Activated T-cell treated with anti-CD3 and anti-CD28 coated beads for 1 hour (primary cell): ENCODE results near the gene IL6R.
"Not testable (repeated sequence)": the region's sequence is repeated elsewhere in the genome, so short reads cannot be mapped to it uniquely, and the experiment has no call there.

ENCODE experiments used
- DNase-seq: peaks from one replicate; pipeline ENCODE4 v3.0.0-alpha.2; 2020; ENCODE audit warnings: low read depth

The IL6R gene

DNA sequence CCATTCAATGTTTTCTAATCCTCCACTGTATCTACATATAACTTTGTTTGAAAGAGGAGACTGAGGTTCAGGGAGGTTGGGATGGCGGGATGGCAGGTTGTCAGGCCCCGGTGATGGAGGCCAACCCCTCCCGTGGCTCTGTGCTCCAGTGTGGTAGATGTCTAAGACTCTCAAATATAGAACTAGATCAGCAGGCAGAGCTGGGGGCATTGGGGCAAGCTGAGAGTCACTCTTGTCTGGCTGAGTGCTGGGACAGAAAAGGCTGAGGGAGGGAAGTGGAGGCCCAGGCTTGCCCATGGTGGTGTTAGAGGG lies 1.7 kb downstream of the IL6R start:
- no peak for DNase-seq

DNA sequence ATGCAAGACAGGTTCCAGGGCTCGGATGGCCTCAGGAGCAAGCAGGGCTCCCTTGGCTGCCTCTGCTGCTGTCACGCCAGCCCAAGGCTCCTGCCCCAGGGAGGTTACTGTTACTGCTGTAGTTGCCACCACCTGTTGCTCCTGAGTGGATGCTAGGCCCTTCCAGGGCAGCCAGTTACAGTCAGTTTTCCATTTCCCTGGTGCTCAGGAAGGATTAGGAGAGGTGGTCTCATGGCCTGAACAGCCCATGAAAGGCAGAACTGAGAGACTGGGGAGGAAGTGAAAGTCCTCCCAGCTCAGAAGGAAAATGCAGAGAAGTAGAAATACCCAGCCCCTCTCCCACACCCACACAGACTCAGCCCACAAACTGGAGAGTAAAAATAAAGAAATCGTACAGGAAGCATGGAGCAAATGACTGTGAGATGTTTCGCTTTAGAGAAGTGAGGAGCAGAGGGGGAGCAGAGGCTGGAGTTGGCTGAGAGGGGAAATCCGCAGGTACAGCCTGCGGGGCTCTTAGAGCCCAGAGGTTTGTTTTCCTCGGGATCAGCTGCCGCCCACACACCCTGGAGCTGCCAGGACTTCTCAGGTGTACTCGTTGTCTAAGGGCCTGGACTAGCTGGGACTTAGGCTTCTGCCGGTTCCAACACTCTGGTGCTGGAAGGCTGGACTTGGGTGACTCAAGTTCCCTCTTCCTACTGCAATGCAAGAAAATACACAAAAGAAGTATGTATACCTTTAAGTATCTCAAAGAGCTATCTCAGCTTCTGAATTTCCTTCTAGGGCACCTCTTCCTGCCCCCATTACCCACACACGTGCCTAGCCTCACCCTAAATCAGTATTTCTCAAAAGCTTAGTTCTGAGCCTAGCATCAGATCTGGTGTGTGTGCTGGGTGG lies 2.3 kb downstream of the IL6R start:
- DNase-seq: no peak

DNA sequence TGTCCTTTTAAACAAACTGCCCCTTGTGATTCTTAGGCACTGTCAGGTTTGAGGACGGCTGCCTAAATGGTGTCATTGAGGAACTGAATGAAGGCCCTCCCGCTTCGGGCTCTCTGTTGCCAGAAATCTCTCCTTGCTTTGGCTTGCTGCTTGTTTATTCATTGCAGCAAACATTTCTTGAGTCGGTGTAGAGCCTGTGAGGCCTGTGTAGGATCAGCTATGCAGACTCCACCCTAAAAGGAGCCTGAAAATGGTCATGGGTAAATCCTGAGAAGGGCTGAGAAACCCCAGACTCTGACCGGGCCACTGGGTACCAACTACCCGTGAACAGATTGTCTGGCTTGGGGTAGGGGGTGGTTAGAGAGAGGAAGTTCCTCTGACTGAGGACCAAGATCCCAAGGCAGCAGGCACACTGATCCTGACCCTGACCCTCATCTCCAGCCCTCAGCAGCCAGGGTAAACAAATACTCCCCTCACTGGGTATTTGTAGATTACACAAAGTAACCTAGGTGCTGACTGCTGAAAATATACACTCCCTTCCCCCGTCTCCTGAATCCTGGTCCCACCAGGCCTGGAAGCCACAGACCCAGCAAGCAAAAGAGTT lies 3.1 kb downstream of the IL6R start:
- no peak for DNase-seq

DNA sequence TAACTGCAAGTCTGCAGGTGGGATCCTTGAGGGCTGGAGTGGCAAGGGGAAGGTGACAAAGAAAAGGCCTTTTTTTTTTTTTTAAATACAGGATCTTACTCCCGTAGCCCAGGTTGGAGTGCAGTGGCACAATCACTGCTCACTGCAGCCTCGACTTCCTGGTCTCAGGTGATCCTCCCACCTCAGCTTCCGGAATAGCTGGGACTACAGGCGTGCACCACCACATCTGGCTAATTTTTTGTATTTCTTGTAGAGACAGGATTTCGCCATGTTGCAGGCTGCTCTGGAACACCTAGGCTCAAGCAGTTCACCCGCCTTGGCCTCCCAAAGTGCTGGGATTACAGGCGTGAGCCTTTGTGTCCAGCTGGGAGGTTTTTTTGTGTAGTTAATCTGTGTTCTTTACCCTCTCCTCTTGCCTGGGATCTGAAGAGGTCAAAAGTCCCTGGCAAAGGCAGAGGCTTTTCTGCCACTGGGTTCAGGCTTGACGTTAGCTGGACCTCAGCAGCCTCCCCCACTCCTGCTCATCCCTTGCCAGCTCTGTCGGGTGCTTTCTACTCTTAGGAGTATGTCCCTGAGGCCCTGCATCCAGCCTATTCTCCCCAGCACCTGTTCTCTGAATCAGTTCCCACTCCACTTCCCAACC lies 5.2 kb downstream of the IL6R start:
- DNase-seq: no peak

DNA sequence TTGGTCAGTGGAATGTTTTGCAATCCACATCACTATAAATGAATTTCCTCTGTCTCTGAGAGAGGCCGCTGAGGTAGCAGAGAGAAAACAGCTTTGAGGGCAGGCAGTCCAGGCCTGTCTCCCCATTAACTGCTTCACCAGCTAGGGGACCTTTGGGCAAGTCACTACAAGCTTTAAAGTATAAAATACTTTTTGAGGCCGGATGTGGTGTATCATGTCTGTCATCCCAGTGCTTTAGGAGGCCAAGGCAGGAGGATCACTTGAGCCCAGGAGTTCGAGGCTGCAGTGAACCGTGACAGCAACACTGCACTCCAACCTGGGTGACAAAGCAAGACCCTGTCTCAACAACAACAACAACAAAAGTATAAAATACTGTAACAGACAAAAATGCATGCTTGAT lies 6.4 kb downstream of the IL6R start:
- DNase-seq: no peak

DNA sequence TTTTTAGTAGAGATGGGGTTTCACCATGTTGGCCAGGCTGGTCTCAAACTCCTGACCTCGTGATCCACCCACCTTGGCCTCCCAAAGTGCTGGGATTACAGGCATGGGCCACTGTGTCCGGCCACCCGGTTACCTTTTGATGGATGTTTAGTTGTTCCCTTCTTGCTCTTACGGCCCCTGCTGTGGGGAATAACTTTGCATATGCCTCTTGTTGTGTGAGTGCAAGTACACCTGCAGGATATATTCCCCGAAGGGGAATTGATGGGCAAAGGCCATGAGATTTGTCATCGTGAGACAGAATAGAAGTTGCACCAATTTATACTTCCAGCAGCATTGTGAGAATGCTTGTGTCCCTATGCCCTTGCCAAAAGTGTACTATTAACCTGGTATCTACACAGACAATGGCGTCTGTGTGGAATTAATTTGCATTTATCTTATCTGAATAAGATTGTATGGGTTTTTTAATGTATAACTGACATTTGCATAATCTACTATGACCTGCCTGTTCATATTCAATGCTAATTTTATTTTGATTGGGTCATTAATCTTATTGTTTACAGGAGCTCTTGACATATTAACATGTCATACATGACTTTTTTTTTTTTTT lies 8.1 kb downstream of the IL6R start:
- DNase-seq: no peak

DNA sequence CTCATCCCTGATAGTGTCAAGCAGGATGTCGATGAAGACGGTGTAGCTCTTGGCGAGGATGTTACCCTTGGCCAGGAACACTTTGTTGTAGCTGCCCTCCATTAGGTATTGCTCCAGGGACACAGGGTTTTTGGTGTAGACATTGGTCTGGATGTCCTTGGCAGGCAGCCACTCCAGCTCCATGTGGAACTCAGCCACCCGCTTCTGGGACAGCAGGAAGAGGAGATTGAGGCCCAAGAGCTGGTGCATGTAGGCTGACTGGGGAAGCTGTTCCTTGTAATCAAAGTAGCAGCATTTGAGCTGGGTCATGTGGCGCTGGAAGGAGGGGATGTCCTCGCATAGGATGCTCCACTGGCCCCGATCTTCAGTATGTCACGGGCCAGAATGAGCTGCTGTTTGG lies 9.5 kb downstream of the IL6R start:
- DNase-seq: no peak

DNA sequence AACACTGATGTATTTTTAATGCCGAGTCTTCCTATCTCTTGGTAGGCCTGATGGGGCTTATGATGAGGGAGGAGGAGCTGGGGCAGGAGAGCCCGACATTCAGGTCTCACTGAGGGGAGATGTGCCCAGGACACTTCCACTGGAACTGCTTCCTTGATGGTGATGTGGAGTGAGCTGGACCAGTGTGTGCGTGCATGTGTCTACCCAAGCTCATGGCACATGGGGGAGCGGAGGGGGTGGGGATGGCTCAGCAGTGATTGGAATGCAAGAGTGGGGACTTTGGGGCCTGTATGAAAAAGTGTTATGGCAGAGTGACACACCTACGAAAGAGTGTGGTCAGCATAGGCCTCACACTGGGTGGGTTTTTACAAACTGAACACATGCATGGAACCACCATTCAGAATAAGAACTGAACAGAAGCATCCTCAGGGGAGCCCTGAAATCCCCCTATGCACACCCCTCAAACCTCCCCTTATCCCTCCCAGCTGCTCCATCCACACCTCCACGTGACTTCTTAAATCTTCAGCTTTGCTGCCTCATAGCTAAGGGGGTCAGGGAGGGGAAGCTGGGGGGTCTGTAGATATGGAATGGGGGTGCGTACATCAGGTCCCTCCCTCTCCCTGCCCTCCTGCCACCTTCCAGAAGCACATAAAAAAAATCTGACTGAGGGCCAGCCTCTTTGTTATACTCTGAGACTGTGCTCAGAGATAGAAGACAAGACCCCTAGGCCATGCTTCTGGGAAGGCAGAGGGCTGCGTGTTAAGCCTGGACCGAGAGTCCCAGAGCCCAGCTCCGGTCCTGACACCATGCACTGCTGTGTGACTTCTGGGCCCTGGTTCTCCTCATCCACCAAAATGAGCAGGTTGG lies 11.6 kb downstream of the IL6R start:
- DNase-seq: no peak

DNA sequence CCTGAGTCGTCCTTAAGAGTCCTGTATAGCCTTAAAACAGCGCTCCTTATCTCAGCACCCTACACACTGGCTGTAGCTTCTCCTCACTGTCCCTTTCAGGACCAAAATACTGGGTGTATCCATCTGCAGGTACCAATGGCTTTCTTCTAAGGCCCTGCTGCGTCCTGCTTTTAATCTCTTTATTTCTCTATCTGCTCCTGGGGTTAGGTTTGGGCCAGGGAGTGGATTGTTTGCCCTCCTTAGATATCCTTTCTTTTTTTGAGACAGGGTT lies 12.1 kb downstream of the IL6R start:
- no peak for DNase-seq

DNA sequence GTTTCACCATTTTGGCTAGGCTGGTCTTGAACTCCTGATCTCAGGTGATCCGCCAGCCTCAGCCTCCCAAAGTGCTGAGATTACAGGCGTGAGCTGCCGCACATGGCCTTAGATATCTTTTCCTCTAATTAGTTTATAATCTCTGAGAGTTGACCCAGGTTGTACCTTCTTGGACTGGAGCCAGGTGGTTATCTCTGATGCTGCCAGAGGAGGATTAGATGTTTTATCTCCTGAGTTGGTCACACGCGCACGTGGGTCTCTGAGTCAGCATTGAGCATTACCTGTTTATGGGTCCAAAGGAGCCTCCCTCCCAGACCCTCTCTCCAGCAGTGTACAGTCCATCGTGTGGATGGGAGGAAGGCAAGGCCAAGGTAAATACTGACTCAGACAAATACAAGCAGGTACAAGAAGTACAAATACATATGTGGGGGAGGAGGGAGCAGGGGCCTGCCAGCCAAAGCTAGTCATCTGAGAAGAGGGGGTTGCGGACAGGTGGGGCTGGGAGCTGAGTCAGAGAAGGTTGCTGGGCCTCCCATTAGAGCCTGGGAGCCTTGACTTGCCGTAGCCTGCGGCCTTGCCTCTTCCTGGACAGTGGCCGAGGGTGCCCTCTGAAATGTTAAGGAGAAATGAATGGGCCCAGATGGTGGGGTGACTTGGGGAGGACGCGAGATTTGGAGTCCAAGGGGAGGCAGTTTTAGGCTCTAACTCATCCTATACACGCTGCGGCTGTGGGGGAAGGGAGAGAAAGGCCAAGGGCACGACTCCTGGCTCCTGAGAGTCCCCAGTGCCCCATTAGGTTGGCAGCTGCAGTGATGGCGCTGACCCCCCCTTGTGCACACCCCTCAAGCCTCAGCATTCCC lies 13.1 kb downstream of the IL6R start:
- DNase-seq: no peak

DNA sequence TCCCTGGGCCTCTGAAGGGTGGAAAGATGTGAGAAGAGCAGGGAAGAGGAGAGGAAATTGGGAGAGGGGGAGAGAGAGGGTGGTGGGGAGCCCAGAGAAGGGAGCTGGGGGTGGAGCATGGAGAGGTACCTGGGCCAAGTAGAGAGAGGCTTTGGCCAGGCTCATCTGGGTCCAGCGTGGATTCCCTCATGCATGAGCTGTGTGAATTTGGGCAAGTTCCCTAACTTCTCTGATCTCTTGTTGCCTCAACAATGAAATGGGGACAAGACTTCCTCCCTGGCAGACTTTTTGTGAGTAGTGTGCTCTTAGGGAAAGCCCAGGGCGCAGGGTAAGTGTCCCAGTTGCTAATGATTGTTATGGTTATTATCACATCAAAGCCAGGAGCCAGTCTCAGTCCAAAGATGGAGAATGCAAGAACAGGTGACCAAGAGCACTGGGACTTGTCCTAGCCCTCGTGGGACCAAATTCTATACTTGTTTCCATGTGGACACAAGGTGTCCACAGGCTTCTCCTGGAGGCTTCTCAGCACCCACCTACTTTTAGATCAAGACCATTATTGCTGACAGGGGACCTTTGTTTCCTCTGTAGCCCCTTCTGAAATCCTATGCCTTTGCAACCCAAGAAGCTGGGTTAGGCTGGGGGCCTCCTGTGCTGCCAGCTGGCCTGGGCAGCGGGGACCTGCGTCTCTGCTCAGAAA lies 13.9 kb downstream of the IL6R start:
- no peak for DNase-seq

DNA sequence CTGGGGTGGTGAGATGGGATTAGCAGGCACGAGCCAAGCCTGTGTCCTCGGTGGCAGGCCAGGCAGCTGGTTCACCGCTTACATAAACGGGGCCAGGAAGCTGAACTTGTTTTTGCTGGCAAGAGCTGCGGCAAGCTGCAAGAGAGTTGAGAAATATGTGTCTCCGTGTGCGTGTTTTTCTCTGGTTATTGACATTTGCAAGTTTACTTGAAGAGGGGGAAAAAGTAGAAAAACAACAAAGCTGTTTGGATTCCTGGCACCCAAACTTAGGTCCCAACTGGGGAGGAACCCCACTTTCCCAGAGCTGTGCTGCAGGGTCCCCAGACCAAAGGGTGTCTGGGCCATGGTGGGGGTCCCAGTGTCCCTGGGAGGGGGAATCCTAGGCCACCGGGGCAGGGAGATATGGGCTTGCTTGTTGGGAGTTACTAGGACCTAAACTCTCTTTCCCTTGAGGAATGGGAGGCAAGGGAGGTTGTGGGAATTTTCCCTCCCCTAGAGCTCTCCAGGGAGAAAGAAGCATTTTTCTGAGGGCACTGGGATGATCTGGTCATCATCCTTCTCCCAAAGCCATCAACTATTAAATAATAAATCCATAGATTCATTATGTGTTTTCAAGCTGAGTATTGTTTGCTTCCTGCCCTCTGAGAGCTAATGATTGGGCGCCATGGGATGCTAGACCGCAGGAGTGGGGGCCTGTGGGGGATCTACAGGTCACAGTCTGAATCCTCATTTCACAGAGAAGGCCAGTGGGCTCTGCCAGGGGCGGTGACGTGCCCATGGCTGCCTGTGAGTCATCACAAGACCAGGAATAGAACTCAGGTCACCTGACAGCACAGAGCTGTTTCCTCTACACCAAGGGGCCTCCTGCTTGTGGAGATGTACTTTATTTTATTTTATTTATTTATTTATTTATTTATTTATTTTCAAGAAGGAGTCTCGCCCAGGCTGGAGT lies 14.8 kb downstream of the IL6R start:
- DNase-seq: no peak

DNA sequence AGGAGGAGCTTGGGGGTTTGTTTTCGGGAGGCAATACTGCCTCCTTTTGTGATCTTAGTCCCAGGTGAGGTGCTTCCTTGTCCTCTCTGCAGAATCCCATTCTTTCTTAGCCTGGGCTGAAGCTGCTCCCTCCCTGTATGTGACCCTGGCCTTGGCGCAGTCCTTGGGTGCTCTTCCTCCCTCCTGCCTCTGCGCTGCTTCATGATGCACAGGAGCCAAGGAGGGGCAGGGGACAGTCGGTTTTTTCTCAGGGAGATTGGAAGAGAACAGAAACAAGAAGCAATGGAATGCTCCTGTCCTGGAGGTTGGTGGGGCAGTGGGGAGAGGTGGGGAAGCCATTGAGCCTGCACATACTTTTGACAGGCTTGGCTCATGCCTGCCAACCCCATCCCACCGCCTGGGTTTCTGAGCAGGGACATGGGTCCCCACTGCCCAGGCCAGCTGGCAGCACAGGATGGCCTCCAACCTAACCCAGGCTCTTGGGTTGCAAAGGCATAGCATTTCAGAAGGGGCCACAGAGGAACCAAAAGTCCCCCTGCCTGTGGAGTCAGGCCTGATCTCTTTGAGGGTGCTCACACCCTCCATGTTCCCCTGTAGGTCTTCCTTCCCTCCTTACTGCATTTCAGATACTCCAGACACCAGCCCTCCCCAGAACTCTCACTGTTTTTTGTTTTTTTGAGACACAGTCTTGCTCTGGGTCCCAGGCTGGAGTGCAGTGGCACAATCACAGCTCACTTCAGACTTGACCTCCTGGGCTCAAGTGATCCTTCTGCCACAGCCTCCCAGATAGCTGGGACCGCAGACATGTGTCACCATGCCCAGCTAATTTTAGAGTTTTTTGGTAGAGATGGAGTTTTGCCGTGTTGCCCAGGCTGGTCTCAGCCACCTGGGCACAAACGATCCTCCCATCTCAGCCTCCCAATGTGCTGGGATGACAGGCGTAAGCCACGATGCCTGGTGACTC lies 16.1 kb downstream of the IL6R start:
- DNase-seq: no peak

DNA sequence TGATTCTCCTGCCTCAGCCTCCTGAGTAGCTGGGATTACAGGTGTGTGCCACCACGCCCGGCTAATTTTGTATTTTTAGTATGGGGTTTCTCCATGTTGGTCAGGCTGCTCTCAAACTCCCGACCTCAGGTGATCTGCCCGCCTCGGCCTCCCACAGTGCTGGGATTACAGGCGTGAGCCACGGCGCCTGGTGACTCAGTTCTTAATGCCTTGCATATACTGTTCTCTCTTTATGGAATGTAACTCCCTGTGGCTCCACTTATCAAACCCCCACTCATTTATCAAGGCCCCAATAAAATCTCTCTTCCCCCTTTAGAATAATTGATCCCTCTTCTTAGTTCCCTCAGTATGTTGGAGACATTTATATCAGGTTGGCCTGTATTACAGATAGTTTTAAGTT lies 16.9 kb downstream of the IL6R start:
- not testable (repeated sequence) for DNase-seq

DNA sequence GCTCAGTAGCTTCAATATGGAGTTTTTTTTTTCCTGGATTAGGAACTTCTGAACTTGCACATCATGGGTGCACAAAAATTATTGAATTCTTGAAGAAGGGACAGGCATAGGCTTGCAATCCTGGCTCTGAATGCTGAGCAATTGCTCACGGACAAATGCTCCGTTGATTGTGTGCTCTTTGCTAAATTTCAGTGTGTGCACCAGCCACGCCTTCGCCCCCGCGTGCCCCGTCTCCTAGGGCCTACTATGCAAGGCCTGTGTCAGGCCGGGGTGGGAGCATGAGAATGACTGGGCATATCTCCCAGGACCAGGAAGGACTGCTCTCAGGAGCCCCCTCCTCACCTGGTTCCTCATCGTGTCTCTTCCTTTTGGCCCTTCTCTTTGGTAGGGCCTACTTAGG lies 17.4 kb downstream of the IL6R start:
- DNase-seq: no peak

DNA sequence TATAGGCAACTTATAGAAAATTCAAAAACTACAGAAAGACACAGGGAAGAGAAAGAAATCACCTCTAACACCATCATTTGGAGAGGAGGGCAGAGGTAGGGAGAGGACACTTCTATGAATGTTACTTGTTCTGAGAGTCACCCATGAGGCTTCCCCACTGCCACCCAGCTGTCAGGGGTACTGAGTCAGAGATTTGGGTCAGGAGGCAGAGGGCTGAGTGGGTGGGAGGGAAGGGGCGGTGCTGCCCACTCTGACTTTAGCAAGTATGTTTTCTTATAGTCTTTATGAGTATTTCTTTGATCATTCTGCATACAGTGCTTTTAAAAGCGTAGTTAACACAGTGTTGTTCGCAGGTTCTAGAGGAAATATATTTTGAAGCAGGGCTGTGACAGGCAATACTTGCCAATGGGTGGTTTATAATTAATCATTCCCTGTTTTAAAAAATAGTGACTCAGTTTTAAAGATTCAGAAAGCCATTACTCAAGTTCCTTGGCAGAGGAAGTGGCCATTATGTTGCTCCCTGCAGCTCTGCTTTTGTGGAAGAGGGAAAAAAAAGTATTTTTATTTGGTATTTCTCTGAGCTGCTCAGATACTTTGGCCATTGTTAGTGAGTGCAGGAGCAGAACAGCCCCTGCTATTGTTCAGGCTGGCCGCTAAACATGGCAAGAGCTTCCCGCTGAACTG lies 18.3 kb downstream of the IL6R start:
- DNase-seq: no peak

DNA sequence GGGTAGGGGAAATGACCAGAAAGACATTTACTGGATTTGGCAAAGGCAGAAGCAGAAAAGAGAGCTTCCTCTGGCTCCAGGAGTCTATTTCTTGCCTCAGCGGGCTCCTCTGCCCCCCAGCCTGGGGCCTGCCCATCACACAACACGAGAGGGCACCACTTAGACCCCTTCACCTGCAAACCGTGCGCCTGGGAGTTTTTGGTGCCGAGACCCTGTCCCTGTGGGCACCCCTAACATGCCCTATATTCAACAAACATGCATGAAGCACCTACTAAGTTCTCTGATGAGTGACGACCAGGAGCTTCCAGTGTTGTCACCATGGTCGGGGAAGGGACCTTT lies 18.8 kb downstream of the IL6R start:
- DNase-seq: no peak

DNA sequence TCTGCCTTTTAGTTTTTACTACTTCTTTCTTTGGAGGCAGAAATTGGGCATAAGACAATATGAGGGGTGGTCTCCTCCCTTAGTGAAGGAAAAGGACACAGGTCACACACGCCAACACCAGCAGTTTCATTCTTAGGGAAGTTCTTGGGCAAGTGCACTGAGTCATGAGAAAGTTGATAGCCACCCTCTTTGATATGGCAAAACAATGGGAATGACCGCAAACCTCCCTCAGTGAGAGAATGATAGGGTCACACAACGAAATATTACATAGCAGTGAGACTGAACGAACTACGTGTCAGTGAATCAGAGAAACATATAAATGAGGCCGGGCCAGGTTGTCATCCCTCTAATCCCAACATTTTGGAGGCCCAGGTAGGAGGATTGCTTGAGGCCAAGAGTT lies 20.0 kb downstream of the IL6R start:
- no peak for DNase-seq
